Measurements from ENCODE around the gene TSHZ1. TPM values are rescaled to one million over a fixed set of nuclear protein-coding genes. Genes with fewer than 3 reads are reported as not detected.

The TSHZ1 gene
- polyA plus RNA-seq, 1 donor from 2014 or later: 1.1 TPM

GRCh38 chr18:75241705-75242104, 31.1 kb downstream of the TSHZ1 start:
- Histone ChIP-seq H3K27ac (ENCODE audit: low read length) (no peak overlapping the region), H3K4me2 (ENCODE audit: low read length) (no peak overlapping the region), H3K79me2 (replicated peaks; ENCODE audit: insufficient read depth, low read length) (no peaks in the 10 kb centered on the region), H4K20me1 (ENCODE audit: insufficient read depth) (no peaks in the 10 kb centered on the region), H3K9me3 (ENCODE audit: low read length) (no peaks in the 10 kb centered on the region), H3K9me2 (ENCODE audit: insufficient read depth, low read length) (no peaks in the 10 kb centered on the region), H3K4me3 (ENCODE audit: low read length) (no peak overlapping the region), H3K9ac (ENCODE audit: low read length) (no peak overlapping the region), H3K27me3 (ENCODE audit: insufficient read depth, low read depth, low read length) (no peaks in the 10 kb centered on the region), H3F3A (ENCODE audit: insufficient read depth, low read length, poor library complexity, severe bottlenecking) (no peaks in the 10 kb centered on the region), H3K36me3 (ENCODE audit: insufficient read depth, low read length) (no peaks in the 10 kb centered on the region), H2AFZ (ENCODE audit: low read depth, low read length) (no peak overlapping the region)
- TF ChIP-seq RAD21 (conservative IDR thresholded peaks at IDR 0.05) (no peak), MXI1 (conservative IDR thresholded peaks at IDR 0.05; ENCODE audit: poor library complexity, severe bottlenecking) (no peak), CTCF (IDR thresholded peaks at IDR 0.05; ENCODE audit: poor library complexity, severe bottlenecking) (no peak), SMC3 (conservative IDR thresholded peaks at IDR 0.05; ENCODE audit: poor library complexity) (no peak), EP300 (conservative IDR thresholded peaks at IDR 0.05; ENCODE audit: poor library complexity, severe bottlenecking) (no peak), REST (IDR thresholded peaks at IDR 0.05; ENCODE audit: borderline replicate concordance) (no peak), EZH2 (IDR thresholded peaks at IDR 0.05; ENCODE audit: borderline replicate concordance, insufficient read depth, low read length, poor library complexity, severe bottlenecking) (no peak), POLR2AphosphoS5 (IDR thresholded peaks at IDR 0.05) (no peak), TAF1 (IDR thresholded peaks at IDR 0.05; ENCODE audit: low read depth) (no peak)

- H3K9me3 ChIP-seq (ENCODE audit: low read length): no peaks in the 10 kb centered on the region
- H3K27ac ChIP-seq (ENCODE audit: low read length): no peak overlapping the region
- no peaks in the 10 kb centered on the region for H4K20me1 ChIP-seq (ENCODE audit: insufficient read depth)
- H3K4me2 ChIP-seq (ENCODE audit: low read length): no peak overlapping the region
- no peaks in the 10 kb centered on the region for H3K9me2 ChIP-seq (ENCODE audit: insufficient read depth, low read length)
- no peaks in the 10 kb centered on the region for H3K27me3 ChIP-seq (ENCODE audit: insufficient read depth, low read depth, low read length)
- H3K4me3 ChIP-seq (ENCODE audit: low read length): no peak overlapping the region
- no peak overlapping the region for H2AFZ ChIP-seq (ENCODE audit: low read depth, low read length)
- H3K9ac ChIP-seq (ENCODE audit: low read length): no peak overlapping the region
- no peak for TF ChIP-seq RAD21 (conservative IDR thresholded peaks at IDR 0.05)
- no peak for TF ChIP-seq CTCF (IDR thresholded peaks at IDR 0.05; ENCODE audit: poor library complexity, severe bottlenecking)
- TF ChIP-seq SMC3 (conservative IDR thresholded peaks at IDR 0.05; ENCODE audit: poor library complexity): no peak
- no peak for TF ChIP-seq EP300 (conservative IDR thresholded peaks at IDR 0.05; ENCODE audit: poor library complexity, severe bottlenecking)
- no peak for TF ChIP-seq TAF1 (IDR thresholded peaks at IDR 0.05; ENCODE audit: low read depth)
- no peaks in the 10 kb centered on the region for H3K36me3 ChIP-seq (ENCODE audit: insufficient read depth, low read length)
- H3K79me2 ChIP-seq (replicated peaks; ENCODE audit: insufficient read depth, low read length): no peaks in the 10 kb centered on the region
- no peaks in the 10 kb centered on the region for H3F3A ChIP-seq (ENCODE audit: insufficient read depth, low read length, poor library complexity, severe bottlenecking)
Observed at GRCh38 chr18:75244351-75245313, 34.0 kb downstream of the TSHZ1 start.

Data from neural cell (in vitro differentiated cells).